ENCODE measurements around the gene RTF2.

Gene RTF2

GRCh38 chr20:56438284-56438683 lies 30.1 kb upstream of the RTF2 start:
- DNase-seq (ENCODE audit: low read depth in 1 of 2, low spot score in 1 of 2) = no peak

GRCh38 chr20:56439771-56440291 lies 28.6 kb upstream of the RTF2 start:
- no peak for DNase-seq (ENCODE audit: low read depth in 1 of 2, low spot score in 1 of 2)

- peak in 1 of 2 donors; percentile 48 for DNase-seq (ENCODE audit: low read depth in 1 of 2, low spot score in 1 of 2)
These were observed 27.9 kb upstream of the RTF2 start for GRCh38 chr20:56440346-56441007.

GRCh38 chr20:56442389-56443365 lies 25.8 kb upstream of the RTF2 start:
- no peak for DNase-seq (ENCODE audit: low read depth in 1 of 2, low spot score in 1 of 2)

GRCh38 chr20:56443654-56444540 lies 24.5 kb upstream of the RTF2 start:
- DNase-seq (ENCODE audit: low read depth in 1 of 2, low spot score in 1 of 2) = no peak

- DNase-seq (ENCODE audit: low read depth in 1 of 2, low spot score in 1 of 2) = no peak
These were observed 23.3 kb upstream of the RTF2 start for GRCh38 chr20:56445130-56445529.

GRCh38 chr20:56445540-56445939 lies 22.9 kb upstream of the RTF2 start:
- DNase-seq (ENCODE audit: low read depth in 1 of 2, low spot score in 1 of 2) = no peak

- DNase-seq (ENCODE audit: low read depth in 1 of 2, low spot score in 1 of 2) = no peak
These were observed 21.2 kb upstream of the RTF2 start for GRCh38 chr20:56447227-56447626.

- no peak for DNase-seq (ENCODE audit: low read depth in 1 of 2, low spot score in 1 of 2)
These were observed 19.0 kb upstream of the RTF2 start for GRCh38 chr20:56449459-56449858.

GRCh38 chr20:56451056-56451765 lies 17.2 kb upstream of the RTF2 start:
- DNase-seq (ENCODE audit: low read depth in 1 of 2, low spot score in 1 of 2) = no peak

GRCh38 chr20:56453352-56453751 lies 15.1 kb upstream of the RTF2 start:
- DNase-seq (ENCODE audit: low read depth in 1 of 2, low spot score in 1 of 2) = no peak

GRCh38 chr20:56454754-56455153 lies 13.7 kb upstream of the RTF2 start:
- DNase-seq (ENCODE audit: low read depth in 1 of 2, low spot score in 1 of 2) = no peak

GRCh38 chr20:56458206-56458821 lies 10.1 kb upstream of the RTF2 start:
- no peak for DNase-seq (ENCODE audit: low read depth in 1 of 2, low spot score in 1 of 2)

GRCh38 chr20:56460459-56460858 lies 8.0 kb upstream of the RTF2 start:
- no peak for DNase-seq (ENCODE audit: low read depth in 1 of 2, low spot score in 1 of 2)

GRCh38 chr20:56461576-56461975 lies 6.9 kb upstream of the RTF2 start:
- no peak for DNase-seq (ENCODE audit: low read depth in 1 of 2, low spot score in 1 of 2)

- no peak for DNase-seq (ENCODE audit: low read depth in 1 of 2, low spot score in 1 of 2)
These were observed 5.0 kb upstream of the RTF2 start for GRCh38 chr20:56463428-56463827.

- no peak for DNase-seq (ENCODE audit: low read depth in 1 of 2, low spot score in 1 of 2)
These were observed 2.4 kb upstream of the RTF2 start for GRCh38 chr20:56465997-56466396.

GRCh38 chr20:56467968-56468315 lies 485 bp upstream of the RTF2 start:
- no peak for DNase-seq (ENCODE audit: low read depth in 1 of 2, low spot score in 1 of 2)

GRCh38 chr20:56469077-56469449 lies 636 bp downstream of the RTF2 start:
- DNase-seq (ENCODE audit: low read depth in 1 of 2, low spot score in 1 of 2) = no peak

GRCh38 chr20:56483970-56484369 lies 15.5 kb downstream of the RTF2 start:
- no peak for DNase-seq (ENCODE audit: low read depth in 1 of 2, low spot score in 1 of 2)

All from activated CD4-positive, alpha-beta T cell treated with anti-CD3 and anti-CD28 coated beads, Interleukin-2, amount 50 U/mL, for 24 hours (primary cell).